IMR-90 (cell line): Measurements from ENCODE around the gene DIP2C. TPM values are rescaled to one million over a fixed set of nuclear protein-coding genes. Genes with fewer than 3 reads are reported as not detected.

Source experiments
- ATAC-seq: fragments of 200-7000 bp; cut with Tn5 transposase; 2 replicates; pipeline ENCODE4 v1.9.1; 2020; ENCODE audit warnings: low read depth, mild to moderate bottlenecking, moderate library complexity
- BruUV-seq: library from RNA; stranded (reverse); fragments of 400-500 nt; replicated peaks from 2 replicates; lab custom pipeline; 2021; lab: Mats Ljungman, UMichigan
- CTCF ChIA-PET: fragments of 300-600 bp; formaldehyde crosslinking; extraction: SDS; loops from one replicate; lab custom pipeline; 2021; ENCODE audit warnings: antibody characterized with exemption; lab: Yijun Ruan, JAX
- POLR2A ChIA-PET: fragments of 300-600 bp; sonication (Branson Sonifier 250); formaldehyde crosslinking; loops from one replicate; lab custom pipeline; 2022; ENCODE audit warnings: antibody characterized with exemption; ENCODE audit not compliant: unreplicated experiment; lab: Charles Lee
- DNase-seq: peaks from one replicate; pipeline ENCODE4 v3.0.0; 2013
- H2AFZ ChIP-seq: replicated peaks from 2 replicates; pipeline ENCODE3; 2013; ENCODE audit warnings: low read length, mild to moderate bottlenecking; ENCODE audit not compliant: poor library complexity
- H2AK5ac ChIP-seq: 2 replicates; pipeline ENCODE4 v1.6.1; 2013; ENCODE audit warnings: low read depth, low read length, inconsistent platforms
- H2AK9ac ChIP-seq: replicated peaks from 2 replicates; pipeline ENCODE3; 2013; ENCODE audit warnings: mild to moderate bottlenecking, low read depth, low read length, moderate library complexity; ENCODE audit not compliant: poor library complexity
- H2BK120ac ChIP-seq: 2 replicates; pipeline ENCODE4 v1.6.1; 2013; ENCODE audit warnings: low read depth, low read length, inconsistent platforms
- H2BK15ac ChIP-seq: 3 replicates; pipeline ENCODE4 v1.6.1; 2013; ENCODE audit warnings: low read depth, low read length, inconsistent platforms
- H2BK20ac ChIP-seq: 2 replicates; pipeline ENCODE4 v1.6.1; 2013; ENCODE audit warnings: low read depth, mild to moderate bottlenecking, inconsistent platforms, low read length, moderate library complexity
- H2BK5ac ChIP-seq: 2 replicates; pipeline ENCODE4 v1.6.1; 2013; ENCODE audit warnings: mild to moderate bottlenecking, low read depth, low read length, inconsistent platforms; ENCODE audit not compliant: poor library complexity, severe bottlenecking
- H3K14ac ChIP-seq: replicated peaks from 2 replicates; pipeline ENCODE4 v1.6.1; 2013; ENCODE audit warnings: low read depth, low read length, inconsistent platforms
- H3K18ac ChIP-seq: 2 replicates; pipeline ENCODE4 v1.6.1; 2013; ENCODE audit warnings: low read depth, low read length, control low read depth
- H3K23ac ChIP-seq: 2 replicates; pipeline ENCODE4 v1.6.1; 2013; ENCODE audit warnings: low read depth, low read length, inconsistent platforms
- H3K27ac ChIP-seq: 2 replicates; pipeline ENCODE4 v1.5.1; 2013; ENCODE audit warnings: mild to moderate bottlenecking, control low read depth, low read length; ENCODE audit not compliant: insufficient read depth
- H3K27me3 ChIP-seq: 2 replicates; pipeline ENCODE4 v1.6.1; 2013; ENCODE audit warnings: low read length; ENCODE audit not compliant: control insufficient read depth, insufficient read depth
- H3K36me3 ChIP-seq: 2 replicates; pipeline ENCODE4 v1.6.1; 2013; ENCODE audit warnings: low read length, mixed read lengths; ENCODE audit not compliant: control insufficient read depth, insufficient read depth
- H3K4ac ChIP-seq: 2 replicates; pipeline ENCODE4 v1.6.1; 2013; ENCODE audit warnings: low read depth, low read length, inconsistent platforms
- H3K4me1 ChIP-seq: 2 replicates; pipeline ENCODE4 v1.6.1; 2013; ENCODE audit warnings: low read length, mixed read lengths; ENCODE audit not compliant: control insufficient read depth, insufficient read depth
- H3K4me2 ChIP-seq: 2 replicates; pipeline ENCODE4 v1.6.1; 2013; ENCODE audit warnings: low read depth, mild to moderate bottlenecking, control low read depth, low read length, moderate library complexity
- H3K4me3 ChIP-seq: 2 replicates; pipeline ENCODE4 v1.5.1; 2013; ENCODE audit warnings: low read depth, mild to moderate bottlenecking, control low read depth, low read length, moderate library complexity; ENCODE audit not compliant: insufficient read depth
- H3K56ac ChIP-seq: 2 replicates; pipeline ENCODE4 v1.6.1; 2013; ENCODE audit warnings: low read length, inconsistent platforms; ENCODE audit not compliant: insufficient read depth; ENCODE audit errors: extremely low read depth
- H3K79me1 ChIP-seq, 2 experiments: 2 replicates each; pipeline ENCODE4 v1.6.1; 2013; ENCODE audit warnings: low read length in 2 of 2, inconsistent platforms in 1 of 2, low read depth in 1 of 2
- H3K9ac ChIP-seq: 2 replicates; pipeline ENCODE4 v1.6.1; 2013; ENCODE audit warnings: low read depth, low read length, control low read depth
- H3K9me1 ChIP-seq: 2 replicates; pipeline ENCODE4 v1.6.1; 2013; ENCODE audit warnings: low read length, inconsistent platforms; ENCODE audit not compliant: insufficient read depth
- H3K9me3 ChIP-seq: 2 replicates; pipeline ENCODE4 v1.6.1; 2013; ENCODE audit warnings: low read length; ENCODE audit not compliant: control insufficient read depth, insufficient read depth
- H4K20me1 ChIP-seq: 2 replicates; pipeline ENCODE4 v1.6.1; 2013; ENCODE audit warnings: low read length, inconsistent platforms; ENCODE audit not compliant: insufficient read depth
- H4K5ac ChIP-seq: 2 replicates; pipeline ENCODE4 v1.6.1; 2013; ENCODE audit warnings: mild to moderate bottlenecking, low read depth, low read length, control low read depth
- H4K8ac ChIP-seq, 2 experiments: 2 replicates each; pipeline ENCODE4 v1.6.1; 2013; ENCODE audit warnings: low read depth in 2 of 2, low read length in 2 of 2, control low read depth in 1 of 2, inconsistent platforms in 1 of 2
- H4K91ac ChIP-seq: 2 replicates; pipeline ENCODE4 v1.6.1; 2013; ENCODE audit warnings: low read depth, low read length, inconsistent platforms; ENCODE audit not compliant: insufficient read depth
- BHLHE40 ChIP-seq: fragments of 150-350 bp; IDR thresholded peaks from 2 replicates; pipeline ENCODE4 v1.6.1; 2016; ENCODE audit warnings: mild to moderate bottlenecking, low read depth, low read length
- CEBPB ChIP-seq: IDR thresholded peaks from 2 replicates; pipeline ENCODE4 v1.6.1; 2012; ENCODE audit warnings: low read depth, low read length, improper control_type of control experiment
- CHD1 ChIP-seq: IDR thresholded peaks from 2 replicates; pipeline ENCODE4 v1.6.1; 2012; ENCODE audit warnings: low read depth, low read length, improper control_type of control experiment
- ELK1 ChIP-seq: fragments of 150-350 bp; IDR thresholded peaks from 2 replicates; pipeline ENCODE4 v1.6.1; 2016; ENCODE audit warnings: low read depth, mild to moderate bottlenecking, low read length, moderate library complexity, borderline replicate concordance
- FOS ChIP-seq: fragments of 150-350 bp; IDR thresholded peaks from 2 replicates; pipeline ENCODE4 v1.6.1; 2016; ENCODE audit warnings: low read depth, low read length
- MAFK ChIP-seq: IDR thresholded peaks from 2 replicates; pipeline ENCODE4 v1.6.1; 2012; ENCODE audit warnings: low read depth, low read length, improper control_type of control experiment
- MAZ ChIP-seq: IDR thresholded peaks from 2 replicates; pipeline ENCODE4 v1.6.1; 2012; ENCODE audit warnings: low read depth, mild to moderate bottlenecking, low read length, improper control_type of control experiment, moderate library complexity, borderline replicate concordance
- NFE2L2 ChIP-seq: fragments of 150-350 bp; IDR thresholded peaks from 2 replicates; pipeline ENCODE4 v1.6.1; 2016; ENCODE audit warnings: low read depth, mild to moderate bottlenecking, low read length
- POLR2A ChIP-seq: IDR thresholded peaks from 2 replicates; pipeline ENCODE4 v1.6.1; 2012; ENCODE audit warnings: mild to moderate bottlenecking, low read depth, low read length
- RAD21 ChIP-seq: IDR thresholded peaks from 2 replicates; pipeline ENCODE4 v1.6.1; 2012; ENCODE audit warnings: low read length, improper control_type of control experiment
- RCOR1 ChIP-seq: IDR thresholded peaks from 2 replicates; pipeline ENCODE4 v1.6.1; 2012; ENCODE audit warnings: mild to moderate bottlenecking, low read length, improper control_type of control experiment; ENCODE audit not compliant: insufficient replicate concordance
- RFX5 ChIP-seq: IDR thresholded peaks from 2 replicates; pipeline ENCODE4 v1.8.0; 2012; ENCODE audit warnings: low read depth, mild to moderate bottlenecking, low read length, moderate library complexity
- WGBS, 2 experiments: methylation state at CpG; one replicate each; pipeline versions ENCODE4 v1.1.5 to v1.1.7; 2013; ENCODE audit warnings: missing lambda C conversion rate in 2 of 2; ENCODE audit not compliant: insufficient read length in 1 of 2; ENCODE audit errors: extremely low coverage in 2 of 2; 5-methylcytosine and 5-hydroxymethylcytosine counted together
- dilution Hi-C: fragments of 300-500 bp; cut with HindIII; formaldehyde crosslinking; loops from one replicate; pipeline ENCODE4 v1.14.3; 2018; ENCODE audit warnings: low sequenced_read_pairs; ENCODE audit not compliant: unreplicated experiment
- in situ Hi-C: fragments of 300-500 bp; cut with MboI; formaldehyde crosslinking; loops from 3 replicates; pipeline ENCODE4 v1.14.3; 2019; ENCODE audit warnings: low sequenced_read_pairs, inconsistent platforms, mixed read lengths
- intact Hi-C: fragments of 100-400 bp; cut with micrococcal nuclease; formaldehyde crosslinking; loops from 2 replicates; pipeline ENCODE4 v1.10.0; 2022
- polyA plus RNA-seq, 3 experiments: library from polyadenylated mRNA; depleted of rRNA; stranded (reverse); fragments of >200 nt; gene quantifications; 2 replicates each; pipeline ENCODE4 v1.2.3, GENCODE V29; 2012; ENCODE audit warnings: low replicate concordance in 1 of 3
- total RNA-seq: library from RNA; depleted of rRNA; stranded (reverse); fragments of >200 nt; gene quantifications from 2 replicates; pipeline ENCODE4 v1.2.3, GENCODE V29; 2012
- TF ChIP-seq, protein P1 (sequence below): fragments of 150-350 bp; IDR thresholded peaks from 2 replicates; pipeline ENCODE4 v1.6.1; 2017; ENCODE audit warnings: mild to moderate bottlenecking, antibody characterized with exemption, low read length, low read depth

The DIP2C gene
- total and polyA plus RNA-seq, 2 of the 4 experiments (the other 2 are of a cell fraction): 8.6 to 17.3 TPM

- ATAC-seq: no peak
- Histone ChIP-seq H3K4me1 (peaks cover 6% of the 10 kb centered on the region), H4K20me1 (peaks cover 96% of the 10 kb centered on the region), H2AK5ac (no peak overlapping the region), H2AK9ac (no peak overlapping the region), H3K27me3 (no peaks in the 10 kb centered on the region), H3K9ac (no peak overlapping the region), H3K9me3 (no peaks in the 10 kb centered on the region), H2BK15ac (no peak overlapping the region), H2AFZ (no peak overlapping the region), H3K18ac (no peak overlapping the region), H3K36me3 (no peaks in the 10 kb centered on the region), H3K14ac (no peak overlapping the region), H2BK5ac (no peak overlapping the region), H4K91ac (no peak overlapping the region), H3K23ac (no peak overlapping the region), H3K4me3 (no peak overlapping the region), H3K79me1 (peaks cover 52 to 98% of the 10 kb centered on the region in 2 experiments), H3K27ac (no peak overlapping the region), H2BK20ac (no peak overlapping the region), H3K56ac (no peak overlapping the region), H4K8ac (no peak overlapping the region), H3K4ac (no peak overlapping the region), H4K5ac (no peak overlapping the region), H3K4me2 (no peak overlapping the region), H3K9me1 (peaks cover 40% of the 10 kb centered on the region), H2BK120ac (no peak overlapping the region)
- DNase-seq: no peak
- POLR2A ChIA-PET: no interaction called here
- CTCF ChIA-PET: no interaction called here
- dilution Hi-C loops: no loop called here
- in situ Hi-C loops: no loop called here
- intact Hi-C loops: no loop called here
- BruUV-seq: no TSS peak
- 93% methylated on average over 3 of the region's 7 CpGs; no CpG with 5 or more reads in 1 of the 2 experiments for WGBS, 2 experiments
- TF ChIP-seq MAZ (no peak), NFE2L2 (no peak), POLR2A (no peak), BHLHE40 (no peak), MAFK (no peak), ELK1 (no peak), RAD21 (no peak), RCOR1 (no peak), FOS (no peak), CEBPB (no peak), CHD1 (no peak), RFX5 (no peak)
- TF ChIP-seq, protein P1, sequence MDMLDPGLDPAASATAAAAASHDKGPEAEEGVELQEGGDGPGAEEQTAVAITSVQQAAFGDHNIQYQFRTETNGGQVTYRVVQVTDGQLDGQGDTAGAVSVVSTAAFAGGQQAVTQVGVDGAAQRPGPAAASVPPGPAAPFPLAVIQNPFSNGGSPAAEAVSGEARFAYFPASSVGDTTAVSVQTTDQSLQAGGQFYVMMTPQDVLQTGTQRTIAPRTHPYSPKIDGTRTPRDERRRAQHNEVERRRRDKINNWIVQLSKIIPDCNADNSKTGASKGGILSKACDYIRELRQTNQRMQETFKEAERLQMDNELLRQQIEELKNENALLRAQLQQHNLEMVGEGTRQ: no peak
Measured at GRCh38 chr10:533611-534010, 155.9 kb downstream of the DIP2C start.
